ENCODE data around the gene ATOSB.

DNA sequence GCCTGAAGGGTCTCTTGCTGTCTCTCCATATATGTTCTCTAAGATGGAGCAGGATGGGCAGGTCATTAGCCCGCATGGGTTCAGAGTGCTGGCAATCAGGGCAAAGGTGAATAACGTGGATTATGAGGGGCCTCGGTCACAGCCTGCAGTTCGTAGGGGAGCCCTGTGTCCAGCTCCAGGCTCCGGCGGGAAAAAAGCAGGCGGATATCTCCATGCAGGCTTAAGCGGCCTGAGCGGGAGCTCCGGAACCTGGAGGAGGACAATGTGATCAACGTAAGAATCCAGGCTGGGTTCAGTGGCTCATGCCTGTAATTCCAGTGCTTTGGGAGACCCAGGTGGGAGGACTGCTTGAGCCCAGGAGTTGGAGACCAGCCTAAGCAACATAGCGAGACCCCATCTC lies 10.5 kb downstream of the ATOSB start:
- TF ChIP-seq, protein P1, sequence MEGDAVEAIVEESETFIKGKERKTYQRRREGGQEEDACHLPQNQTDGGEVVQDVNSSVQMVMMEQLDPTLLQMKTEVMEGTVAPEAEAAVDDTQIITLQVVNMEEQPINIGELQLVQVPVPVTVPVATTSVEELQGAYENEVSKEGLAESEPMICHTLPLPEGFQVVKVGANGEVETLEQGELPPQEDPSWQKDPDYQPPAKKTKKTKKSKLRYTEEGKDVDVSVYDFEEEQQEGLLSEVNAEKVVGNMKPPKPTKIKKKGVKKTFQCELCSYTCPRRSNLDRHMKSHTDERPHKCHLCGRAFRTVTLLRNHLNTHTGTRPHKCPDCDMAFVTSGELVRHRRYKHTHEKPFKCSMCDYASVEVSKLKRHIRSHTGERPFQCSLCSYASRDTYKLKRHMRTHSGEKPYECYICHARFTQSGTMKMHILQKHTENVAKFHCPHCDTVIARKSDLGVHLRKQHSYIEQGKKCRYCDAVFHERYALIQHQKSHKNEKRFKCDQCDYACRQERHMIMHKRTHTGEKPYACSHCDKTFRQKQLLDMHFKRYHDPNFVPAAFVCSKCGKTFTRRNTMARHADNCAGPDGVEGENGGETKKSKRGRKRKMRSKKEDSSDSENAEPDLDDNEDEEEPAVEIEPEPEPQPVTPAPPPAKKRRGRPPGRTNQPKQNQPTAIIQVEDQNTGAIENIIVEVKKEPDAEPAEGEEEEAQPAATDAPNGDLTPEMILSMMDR (IDR thresholded peaks at IDR 0.05 in 8 of 11, conservative IDR thresholded peaks at IDR 0.05 in 3 of 11): no peak
- TF ChIP-seq POLR2A (IDR thresholded peaks at IDR 0.05) (no peak), POLR2AphosphoS5 (IDR thresholded peaks at IDR 0.05) (no peak)
